Transverse colon (tissue), 4 donors: ENCODE measurements around the gene DNAJB8. TPM values are rescaled to one million over a fixed set of nuclear protein-coding genes. Genes with fewer than 3 reads are reported as not detected.
A peak's percentile ranks its signal among the peaks of the same experiment; 100 is the strongest.

ENCODE experiments used
- DNase-seq: peaks from one replicate; pipeline ENCODE4 v3.0.0-alpha.2; 2019
- H3K27ac ChIP-seq, 4 donors: fragments of 200-600 bp; sonication (generic); 2 replicates each; pipeline ENCODE4 v1.5.1; 2016 to 2018; ENCODE audit warnings: inconsistent platforms in 4 of 4
- H3K27me3 ChIP-seq: fragments of 200-600 bp; sonication (generic); 2 replicates; pipeline ENCODE4 v1.5.1; 2017; ENCODE audit warnings: inconsistent platforms
- H3K36me3 ChIP-seq, 4 donors: fragments of 200-600 bp; sonication (generic); 2 replicates each; pipeline ENCODE4 v1.5.1; 2017 to 2019; ENCODE audit warnings: inconsistent platforms in 4 of 4
- H3K4me1 ChIP-seq, 4 donors: fragments of 200-600 bp; sonication (generic); 2 replicates each; pipeline ENCODE4 v1.5.1; 2017 to 2020; ENCODE audit warnings: inconsistent platforms in 4 of 4
- H3K4me3 ChIP-seq, 4 donors: fragments of 200-600 bp; sonication (generic); 1 replicate in 1 of 4; 2 replicates in 3 of 4; pipeline versions ENCODE4 v1.5.1 to v1.6.1; 2017 to 2019; ENCODE audit warnings: inconsistent platforms in 4 of 4
- H3K9me3 ChIP-seq, 2 donors: fragments of 200-600 bp; sonication (generic); 2 replicates each; pipeline ENCODE4 v1.5.1; 2017 to 2019; ENCODE audit warnings: inconsistent platforms in 2 of 2
- EP300 ChIP-seq: sonication (generic); formaldehyde crosslinking; IDR thresholded peaks from one replicate; pipeline ENCODE4 v1.6.1; 2017; ENCODE audit warnings: antibody characterized with exemption, low read depth
- POLR2A ChIP-seq: fragments of 450-650 bp; IDR thresholded peaks from one replicate; pipeline ENCODE4 v1.6.1; 2016; ENCODE audit warnings: antibody characterized with exemption, mild to moderate bottlenecking, moderate library complexity
- POLR2AphosphoS5 ChIP-seq, 3 donors: sonication (generic); formaldehyde crosslinking; IDR thresholded peaks; one replicate each; pipeline ENCODE4 v1.6.1; 2016; ENCODE audit warnings: antibody characterized with exemption in 3 of 3
- WGBS, 2 donors: methylation state at CpG; one replicate each; pipeline ENCODE4 v1.1.5; 2018; ENCODE audit warnings: low coverage in 1 of 2; 5-methylcytosine and 5-hydroxymethylcytosine counted together
- in situ Hi-C, 4 donors: fragments of 200-750 bp; cut with MboI; loops; one replicate each; pipeline versions ENCODE4 v1.15.0 to v1.15.1; 2017; ENCODE audit warnings: low sequenced_read_pairs in 3 of 4, low pct_ligation_motif_present in 1 of 4, low pct_unique_long_range_greater_than_20kb in 1 of 4
- intact Hi-C: fragments of 100-400 bp; cut with DNase I; formaldehyde crosslinking; loops from one replicate; pipeline ENCODE4 v1.15.1; 2023; ENCODE audit warnings: low total_unique reads
- total RNA-seq, 4 donors: library from RNA; depleted of rRNA; stranded (reverse); fragments of >200 nt; gene quantifications; one replicate each; pipeline ENCODE4 v1.1.0, GENCODE V29; 2016
- TF ChIP-seq, protein P1 (sequence below), 5 experiments: fragments of 200-600 bp in 3 of 5; fragments of 450-650 bp in 2 of 5; sonication (generic) in 3 of 5; IDR thresholded peaks; 1 replicate in 2 of 5; 2 replicates in 3 of 5; pipeline ENCODE4 v1.5.1; 2016 to 2017; ENCODE audit warnings: antibody characterized with exemption in 5 of 5, inconsistent platforms in 3 of 5, mild to moderate bottlenecking in 2 of 5, moderate library complexity in 1 of 5

Gene DNAJB8
- total RNA-seq, 4 donors from 2014 or later, result not detected

DNA sequence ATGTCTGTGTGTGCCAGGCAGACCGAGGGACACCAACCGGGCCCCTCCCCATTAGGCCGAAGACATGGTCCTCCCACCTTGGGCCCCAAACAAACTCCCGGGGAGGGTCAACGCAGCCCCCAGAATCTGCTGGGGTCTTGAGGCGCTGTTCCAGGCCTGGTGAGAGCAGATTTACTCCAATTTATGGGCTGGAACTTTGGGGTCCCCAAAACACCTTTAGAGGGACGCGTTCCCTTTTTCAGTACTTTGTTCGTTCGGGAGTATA, 23.9 kb upstream of the DNAJB8 start:
- H3K27me3 ChIP-seq, result peaks cover 100% of the 10 kb centered on the region
- H3K27ac ChIP-seq, result no peak overlapping the region
- TF ChIP-seq, protein P1, sequence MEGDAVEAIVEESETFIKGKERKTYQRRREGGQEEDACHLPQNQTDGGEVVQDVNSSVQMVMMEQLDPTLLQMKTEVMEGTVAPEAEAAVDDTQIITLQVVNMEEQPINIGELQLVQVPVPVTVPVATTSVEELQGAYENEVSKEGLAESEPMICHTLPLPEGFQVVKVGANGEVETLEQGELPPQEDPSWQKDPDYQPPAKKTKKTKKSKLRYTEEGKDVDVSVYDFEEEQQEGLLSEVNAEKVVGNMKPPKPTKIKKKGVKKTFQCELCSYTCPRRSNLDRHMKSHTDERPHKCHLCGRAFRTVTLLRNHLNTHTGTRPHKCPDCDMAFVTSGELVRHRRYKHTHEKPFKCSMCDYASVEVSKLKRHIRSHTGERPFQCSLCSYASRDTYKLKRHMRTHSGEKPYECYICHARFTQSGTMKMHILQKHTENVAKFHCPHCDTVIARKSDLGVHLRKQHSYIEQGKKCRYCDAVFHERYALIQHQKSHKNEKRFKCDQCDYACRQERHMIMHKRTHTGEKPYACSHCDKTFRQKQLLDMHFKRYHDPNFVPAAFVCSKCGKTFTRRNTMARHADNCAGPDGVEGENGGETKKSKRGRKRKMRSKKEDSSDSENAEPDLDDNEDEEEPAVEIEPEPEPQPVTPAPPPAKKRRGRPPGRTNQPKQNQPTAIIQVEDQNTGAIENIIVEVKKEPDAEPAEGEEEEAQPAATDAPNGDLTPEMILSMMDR (IDR thresholded peaks at IDR 0.05), result no peak
- TF ChIP-seq POLR2A (no peak), POLR2AphosphoS5 (IDR thresholded peaks at IDR 0.05) (no peak), EP300 (no peak)
- in situ Hi-C loops (loop anchor here in 2 of 4 donors (25.0 kb wide), 2 partner anchors 328 to 403 kb away; partner anchors contain the start of gene EEFSEC (in 1 of the 2)), intact Hi-C loops (loop anchor here (5.0 kb wide), 1 partner anchor 318 kb away; no protein-coding TSS in a partner anchor)
- H3K9me3 ChIP-seq, result no peaks in the 10 kb centered on the region
- 12% methylated on average over 10 of the region's 10 CpGs; no CpG with 5 or more reads in 1 of the 2 donors for WGBS, 2 donors
- H3K4me3 ChIP-seq, result peak overlapping the region in 2 of 4 donors; percentile 39 to 56
- H3K36me3 ChIP-seq, result no peaks in the 10 kb centered on the region
- no peak for DNase-seq
- H3K4me1 ChIP-seq, result peaks cover 30 to 55% (median 55%) of the 10 kb centered on the region in 4 donors

DNA sequence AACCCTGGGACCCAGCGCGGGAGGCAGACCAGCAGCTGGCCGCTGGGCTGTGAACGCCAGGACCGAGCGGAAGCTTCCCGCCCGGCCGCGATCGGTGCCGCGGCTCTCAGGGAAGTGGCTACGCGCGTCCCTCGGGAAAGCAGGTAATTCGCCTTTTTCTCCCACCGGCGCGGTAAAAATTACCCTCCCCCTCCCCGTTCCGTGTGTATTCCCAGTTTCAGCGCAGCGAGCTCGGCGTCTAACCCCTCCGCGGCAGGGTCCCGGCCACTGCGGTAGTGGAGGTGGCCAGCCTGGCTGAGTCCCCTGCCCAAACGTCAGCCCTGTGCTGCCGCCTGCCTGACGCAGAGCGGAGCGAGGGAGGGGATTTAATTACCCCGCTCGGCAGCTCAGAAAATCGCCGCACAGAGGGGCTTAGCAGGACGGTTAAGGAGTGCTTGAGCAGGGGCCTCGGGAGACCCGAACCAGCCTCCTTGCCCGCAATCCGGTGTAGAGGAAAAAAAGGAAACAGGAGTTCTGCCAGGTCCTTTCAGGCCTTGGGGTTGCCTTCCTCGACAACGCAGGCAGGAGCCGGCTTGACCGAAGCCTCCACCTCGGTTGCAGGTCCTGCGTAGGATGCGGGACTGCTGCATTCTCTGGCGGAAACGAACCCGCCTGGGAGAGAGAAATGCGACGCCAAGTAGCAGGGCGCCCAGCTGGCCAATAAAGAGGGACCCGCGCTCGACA, 23.4 kb upstream of the DNAJB8 start:
- intact Hi-C loops (loop anchor here (5.0 kb wide), 1 partner anchor 318 kb away; no protein-coding TSS in a partner anchor), in situ Hi-C loops (loop anchor here in 2 of 4 donors (25.0 kb wide), 2 partner anchors 328 to 403 kb away; partner anchors contain the start of gene EEFSEC (in 1 of the 2))
- H3K36me3 ChIP-seq, result no peaks in the 10 kb centered on the region
- peaks cover 30 to 55% (median 55%) of the 10 kb centered on the region in 4 donors for H3K4me1 ChIP-seq
- no peaks in the 10 kb centered on the region for H3K9me3 ChIP-seq
- H3K27me3 ChIP-seq, result peaks cover 100% of the 10 kb centered on the region
- TF ChIP-seq EP300 (no peak), POLR2AphosphoS5 (IDR thresholded peaks at IDR 0.05) (peak in 1 of 3 donors; percentile 38), POLR2A (no peak)
- 2% methylated on average over 49 of the region's 61 CpGs; no CpG with 5 or more reads in 1 of the 2 donors for WGBS, 2 donors
- peak overlapping the region in 3 of 4 donors; percentile 33 to 56 (median 39) for H3K4me3 ChIP-seq
- no peak for DNase-seq
- peak overlapping the region; percentile 28 to 53 (median 43) for H3K27ac ChIP-seq

DNA sequence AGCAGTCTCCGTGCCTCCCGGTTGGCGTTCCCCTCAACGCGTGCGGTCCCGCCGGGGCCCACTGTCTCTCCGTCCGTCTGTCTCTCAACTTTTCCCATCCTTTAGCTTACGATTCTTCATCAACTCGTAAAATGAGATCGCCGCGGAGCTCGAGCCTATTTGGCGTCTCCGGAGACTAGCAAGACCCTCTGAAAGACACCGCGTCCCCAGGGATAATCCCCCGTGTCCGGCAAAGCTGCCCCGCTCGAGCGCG, 22.9 kb upstream of the DNAJB8 start:
- Histone ChIP-seq H3K9me3 (no peaks in the 10 kb centered on the region), H3K27ac (peak overlapping the region; percentile 28 to 53 (median 43)), H3K4me1 (peaks cover 30 to 55% (median 55%) of the 10 kb centered on the region in 4 donors), H3K4me3 (peak overlapping the region in 3 of 4 donors; percentile 33 to 56 (median 39)), H3K27me3 (peaks cover 100% of the 10 kb centered on the region), H3K36me3 (no peaks in the 10 kb centered on the region)
- no peak for TF ChIP-seq POLR2AphosphoS5 (IDR thresholded peaks at IDR 0.05)
- no peak for TF ChIP-seq POLR2A
- TF ChIP-seq EP300, result no peak
- TF ChIP-seq, protein P1 (IDR thresholded peaks at IDR 0.05), result no peak
- 1% methylated on average over 25 of the region's 26 CpGs; no CpG with 5 or more reads in 1 of the 2 donors for WGBS, 2 donors
- intact Hi-C loops, result no loop called here
- in situ Hi-C loops, result loop anchor here in 2 of 4 donors (25.0 kb wide), 2 partner anchors 327 to 402 kb away; partner anchors contain the start of gene EEFSEC (in 1 of the 2)
- DNase-seq, result no peak

DNA sequence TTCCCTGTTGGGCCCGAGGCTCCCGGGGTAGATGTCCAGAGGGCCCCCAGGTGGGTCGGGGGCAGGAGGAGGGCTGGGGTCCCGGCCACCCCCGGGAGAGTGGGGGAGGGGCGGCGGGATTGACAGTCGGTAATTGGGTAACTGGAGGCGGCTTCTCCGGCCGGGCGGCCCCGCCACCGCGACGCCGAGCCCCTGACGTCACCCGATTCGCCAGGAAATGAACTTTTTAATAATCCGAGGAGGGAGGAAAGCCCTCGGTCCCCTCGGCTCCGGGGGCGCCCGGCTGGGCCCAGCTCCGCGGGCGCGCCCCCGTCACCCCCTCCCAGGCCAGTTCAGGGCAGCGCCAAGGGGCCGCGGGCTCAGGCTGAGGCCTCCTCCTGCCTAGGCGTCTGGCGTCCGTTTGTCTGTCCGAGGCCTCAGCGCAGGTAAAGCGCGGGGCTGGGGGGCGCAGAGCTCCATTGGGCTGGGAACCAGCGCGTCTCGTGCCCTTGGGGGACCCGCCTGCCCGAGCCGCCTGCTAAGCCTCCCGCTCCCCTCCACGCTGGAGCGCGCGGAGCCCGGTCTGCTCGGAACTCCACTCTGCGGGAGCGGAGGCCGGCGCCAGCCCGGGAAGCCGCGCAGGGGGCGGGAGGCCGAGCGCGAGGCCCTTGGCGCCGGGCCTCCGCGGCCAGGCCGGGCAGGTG, 22.4 kb upstream of the DNAJB8 start:
- Histone ChIP-seq H3K4me1 (peaks cover 30 to 55% (median 55%) of the 10 kb centered on the region in 4 donors), H3K27me3 (peaks cover 100% of the 10 kb centered on the region), H3K27ac (peak overlapping the region; percentile 28 to 53 (median 43)), H3K4me3 (peak overlapping the region; percentile 33 to 56 (median 38)), H3K9me3 (no peaks in the 10 kb centered on the region), H3K36me3 (no peaks in the 10 kb centered on the region)
- 0% methylated on average over 44 of the region's 71 CpGs; no CpG with 5 or more reads in 1 of the 2 donors for WGBS, 2 donors
- TF ChIP-seq POLR2AphosphoS5 (IDR thresholded peaks at IDR 0.05) (no peak), POLR2A (no peak)
- in situ Hi-C loops (loop anchor here in 2 of 4 donors (25.0 kb wide), 2 partner anchors 327 to 402 kb away; partner anchors contain the start of gene EEFSEC (in 1 of the 2)), intact Hi-C loops (no loop called here)
- no peak for DNase-seq

DNA sequence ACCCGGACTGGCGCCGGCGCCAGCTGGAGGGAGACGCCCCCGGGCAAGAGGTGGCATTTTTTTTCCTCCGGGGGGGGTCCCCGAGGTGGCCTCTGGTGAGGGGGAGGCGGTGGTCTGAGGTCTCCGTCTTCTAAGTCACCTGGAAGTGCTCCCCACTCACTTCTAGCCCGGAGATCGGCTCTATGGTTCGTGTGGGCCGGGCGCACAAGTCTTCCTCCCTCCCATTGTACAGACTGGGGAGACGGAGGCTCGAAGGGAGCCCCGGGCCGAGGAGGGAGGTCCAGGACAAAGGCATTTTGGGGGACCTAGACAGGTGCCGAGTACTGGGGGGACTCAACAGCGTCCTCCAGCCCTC, 21.9 kb upstream of the DNAJB8 start:
- Histone ChIP-seq H3K9me3 (no peaks in the 10 kb centered on the region), H3K27me3 (peaks cover 100% of the 10 kb centered on the region), H3K4me1 (peaks cover 30 to 55% (median 55%) of the 10 kb centered on the region in 4 donors), H3K36me3 (no peaks in the 10 kb centered on the region), H3K27ac (peak overlapping the region; percentile 28 to 45 (median 38)), H3K4me3 (peak overlapping the region in 3 of 4 donors; percentile 33 to 56 (median 39))
- in situ Hi-C loops, result loop anchor here in 2 of 4 donors (25.0 kb wide), 2 partner anchors 326 to 401 kb away; partner anchors contain the start of gene EEFSEC (in 1 of the 2)
- no peak for DNase-seq
- WGBS, 2 donors, result 2% methylated on average over 19 of the region's 21 CpGs; no CpG with 5 or more reads in 1 of the 2 donors
- intact Hi-C loops, result no loop called here
- no peak for TF ChIP-seq POLR2AphosphoS5 (IDR thresholded peaks at IDR 0.05)
- TF ChIP-seq, protein P1 (IDR thresholded peaks at IDR 0.05), result no peak
- no peak for TF ChIP-seq POLR2A
- TF ChIP-seq EP300, result no peak
